ENCODE data around the gene TCP1. TPM values are rescaled to one million over a fixed set of nuclear protein-coding genes. Genes with fewer than 3 reads are reported as not detected.
"Not testable (repeated sequence)": the region's sequence is repeated elsewhere in the genome, so short reads cannot be mapped to it uniquely, and the experiment has no call there.

Gene TCP1
- total RNA-seq, 1 experiment from 2014 or later, result 528 TPM

GRCh38 chr6:159826004-159826403 is 36.6 kb upstream of the TCP1 start:
- no TSS peak for BruUV-seq (replicated peaks)
- TF ChIP-seq, protein P1, sequence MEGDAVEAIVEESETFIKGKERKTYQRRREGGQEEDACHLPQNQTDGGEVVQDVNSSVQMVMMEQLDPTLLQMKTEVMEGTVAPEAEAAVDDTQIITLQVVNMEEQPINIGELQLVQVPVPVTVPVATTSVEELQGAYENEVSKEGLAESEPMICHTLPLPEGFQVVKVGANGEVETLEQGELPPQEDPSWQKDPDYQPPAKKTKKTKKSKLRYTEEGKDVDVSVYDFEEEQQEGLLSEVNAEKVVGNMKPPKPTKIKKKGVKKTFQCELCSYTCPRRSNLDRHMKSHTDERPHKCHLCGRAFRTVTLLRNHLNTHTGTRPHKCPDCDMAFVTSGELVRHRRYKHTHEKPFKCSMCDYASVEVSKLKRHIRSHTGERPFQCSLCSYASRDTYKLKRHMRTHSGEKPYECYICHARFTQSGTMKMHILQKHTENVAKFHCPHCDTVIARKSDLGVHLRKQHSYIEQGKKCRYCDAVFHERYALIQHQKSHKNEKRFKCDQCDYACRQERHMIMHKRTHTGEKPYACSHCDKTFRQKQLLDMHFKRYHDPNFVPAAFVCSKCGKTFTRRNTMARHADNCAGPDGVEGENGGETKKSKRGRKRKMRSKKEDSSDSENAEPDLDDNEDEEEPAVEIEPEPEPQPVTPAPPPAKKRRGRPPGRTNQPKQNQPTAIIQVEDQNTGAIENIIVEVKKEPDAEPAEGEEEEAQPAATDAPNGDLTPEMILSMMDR (conservative IDR thresholded peaks at IDR 0.05; ENCODE audit: low read depth, low read length), result no peak
- no peak for TF ChIP-seq EZH2 (IDR thresholded peaks at IDR 0.05; ENCODE audit: borderline replicate concordance, low read depth, low read length, poor library complexity, severe bottlenecking)
- ChIA-PET POLR2A (ENCODE audit: low non-redundant PET) (no interaction called here), CTCF (no interaction called here)
- Histone ChIP-seq H3K9me3 (ENCODE audit: low read depth, low read length, poor library complexity, severe bottlenecking) (no peaks in the 10 kb centered on the region), H3K36me3 (ENCODE audit: insufficient read depth, low read length, poor library complexity, severe bottlenecking) (no peaks in the 10 kb centered on the region), H3K4me3 (ENCODE audit: low read depth, low read length, poor library complexity, severe bottlenecking) (no peak overlapping the region), H3K27me3 (replicated peaks; ENCODE audit: insufficient read depth, low read depth, low read length, poor library complexity) (no peaks in the 10 kb centered on the region), H3K4me1 (ENCODE audit: insufficient read depth, low read length, poor library complexity, severe bottlenecking) (peaks cover 23% of the 10 kb centered on the region), H3K27ac (ENCODE audit: low read depth, low read length, poor library complexity, severe bottlenecking) (no peak overlapping the region)
- intact Hi-C loops (cut with micrococcal nuclease; ENCODE audit: unreplicated experiment), result no loop called here
- no peak for DNase-seq (ENCODE audit: low spot score)

DNA sequence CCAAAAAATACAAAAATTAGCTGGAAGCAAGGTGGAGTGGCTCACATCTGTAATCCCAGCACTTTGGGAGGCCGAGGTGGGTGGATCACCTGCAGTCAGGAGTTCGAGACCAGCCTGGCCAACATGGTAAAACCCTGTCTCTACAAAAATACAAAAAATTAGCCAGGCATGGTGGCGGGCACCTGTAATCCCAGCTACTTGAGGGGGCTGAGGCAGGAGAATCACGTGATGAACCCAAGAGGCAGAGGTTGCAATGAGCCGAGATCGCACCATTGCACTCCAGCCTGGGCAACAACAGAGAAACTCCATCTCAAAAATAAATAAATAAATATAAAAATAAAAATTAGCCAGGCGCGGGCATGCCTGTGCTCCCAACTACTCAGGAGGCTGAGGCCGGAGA is 35.3 kb upstream of the TCP1 start:
- DNase-seq (ENCODE audit: low spot score); H3K9me3 ChIP-seq (ENCODE audit: low read depth, low read length, poor library complexity, severe bottlenecking); H3K27ac ChIP-seq (ENCODE audit: low read depth, low read length, poor library complexity, severe bottlenecking); H3K27me3 ChIP-seq (replicated peaks; ENCODE audit: insufficient read depth, low read depth, low read length, poor library complexity); BruUV-seq (replicated peaks); intact Hi-C loops (cut with micrococcal nuclease; ENCODE audit: unreplicated experiment); POLR2A ChIA-PET (ENCODE audit: low non-redundant PET); CTCF ChIA-PET; H3K36me3 ChIP-seq (ENCODE audit: insufficient read depth, low read length, poor library complexity, severe bottlenecking); H3K4me3 ChIP-seq (ENCODE audit: low read depth, low read length, poor library complexity, severe bottlenecking): not testable (repeated sequence)
- peaks cover 10% of the 10 kb centered on the region for H3K4me1 ChIP-seq (ENCODE audit: insufficient read depth, low read length, poor library complexity, severe bottlenecking)

- BruUV-seq (replicated peaks), result no TSS peak
- no peak for DNase-seq (ENCODE audit: low spot score)
- H3K4me3 ChIP-seq (ENCODE audit: low read depth, low read length, poor library complexity, severe bottlenecking), result no peak overlapping the region
- ChIA-PET CTCF (no interaction called here), POLR2A (ENCODE audit: low non-redundant PET) (no interaction called here)
- H3K27ac ChIP-seq (ENCODE audit: low read depth, low read length, poor library complexity, severe bottlenecking), result no peak overlapping the region
- no peaks in the 10 kb centered on the region for H3K36me3 ChIP-seq (ENCODE audit: insufficient read depth, low read length, poor library complexity, severe bottlenecking)
- no peaks in the 10 kb centered on the region for H3K27me3 ChIP-seq (replicated peaks; ENCODE audit: insufficient read depth, low read depth, low read length, poor library complexity)
- no peaks in the 10 kb centered on the region for H3K9me3 ChIP-seq (ENCODE audit: low read depth, low read length, poor library complexity, severe bottlenecking)
- TF ChIP-seq, protein P1 (conservative IDR thresholded peaks at IDR 0.05; ENCODE audit: low read depth, low read length), result no peak
- TF ChIP-seq EZH2 (IDR thresholded peaks at IDR 0.05; ENCODE audit: borderline replicate concordance, low read depth, low read length, poor library complexity, severe bottlenecking), result no peak
- peaks cover 3% of the 10 kb centered on the region for H3K4me1 ChIP-seq (ENCODE audit: insufficient read depth, low read length, poor library complexity, severe bottlenecking)
- intact Hi-C loops (cut with micrococcal nuclease; ENCODE audit: unreplicated experiment), result no loop called here
These were observed 34.6 kb upstream of the TCP1 start for GRCh38 chr6:159823953-159824352.

GRCh38 chr6:159821726-159822125 is 32.3 kb upstream of the TCP1 start:
- TF ChIP-seq, protein P1 (conservative IDR thresholded peaks at IDR 0.05; ENCODE audit: low read depth, low read length), result no peak
- no peak for TF ChIP-seq EZH2 (IDR thresholded peaks at IDR 0.05; ENCODE audit: borderline replicate concordance, low read depth, low read length, poor library complexity, severe bottlenecking)
- no TSS peak for BruUV-seq (replicated peaks)
- Histone ChIP-seq H3K9me3 (ENCODE audit: low read depth, low read length, poor library complexity, severe bottlenecking) (no peaks in the 10 kb centered on the region), H3K4me1 (ENCODE audit: insufficient read depth, low read length, poor library complexity, severe bottlenecking) (no peaks in the 10 kb centered on the region), H3K36me3 (ENCODE audit: insufficient read depth, low read length, poor library complexity, severe bottlenecking) (no peaks in the 10 kb centered on the region), H3K27ac (ENCODE audit: low read depth, low read length, poor library complexity, severe bottlenecking) (no peak overlapping the region), H3K4me3 (ENCODE audit: low read depth, low read length, poor library complexity, severe bottlenecking) (no peak overlapping the region), H3K27me3 (replicated peaks; ENCODE audit: insufficient read depth, low read depth, low read length, poor library complexity) (no peaks in the 10 kb centered on the region)
- POLR2A ChIA-PET (ENCODE audit: low non-redundant PET), result no interaction called here
- CTCF ChIA-PET, result no interaction called here
- DNase-seq (ENCODE audit: low spot score), result no peak
- intact Hi-C loops (cut with micrococcal nuclease; ENCODE audit: unreplicated experiment), result no loop called here
